OCI-LY7 (cell line): ENCODE data around the gene CNP. TPM values are rescaled to one million over a fixed set of nuclear protein-coding genes. Genes with fewer than 3 reads are reported as not detected.

ENCODE experiments used
- BruUV-seq: library from RNA; stranded (reverse); fragments of 400-500 nt; replicated peaks from 2 replicates; lab custom pipeline; 2021; lab: Mats Ljungman, UMichigan
- CTCF ChIA-PET: fragments of 300-600 bp; sonication (Branson Sonifier 250); formaldehyde crosslinking; loops from one replicate; lab custom pipeline; 2022; ENCODE audit warnings: antibody characterized with exemption; ENCODE audit not compliant: unreplicated experiment; lab: Charles Lee
- POLR2A ChIA-PET: fragments of 300-600 bp; sonication (Branson Sonifier 250); formaldehyde crosslinking; loops from one replicate; lab custom pipeline; 2022; ENCODE audit warnings: antibody characterized with exemption; lab: Charles Lee
- DNase-seq: peaks from one replicate; pipeline ENCODE4 v3.0.0-alpha.2; 2015; ENCODE audit warnings: low spot score
- H2AFZ ChIP-seq: fragments of 200-600 bp; sonication (generic), shearing (Covaris generic); 2 replicates; pipeline ENCODE4 v1.6.1; 2014; ENCODE audit warnings: mild to moderate bottlenecking, antibody characterized with exemption, low read length, moderate library complexity
- H3K27ac ChIP-seq: fragments of 200-600 bp; sonication (generic); 2 replicates; pipeline ENCODE4 v1.5.1; 2014; ENCODE audit warnings: mixed run types, low read depth, mild to moderate bottlenecking, moderate library complexity, low read length, inconsistent platforms; ENCODE audit not compliant: poor library complexity, severe bottlenecking
- H3K36me3 ChIP-seq: fragments of 200-600 bp; sonication (generic); 2 replicates; pipeline ENCODE4 v1.6.1; 2014; ENCODE audit warnings: mild to moderate bottlenecking, antibody characterized with exemption, low read length, moderate library complexity, mixed read lengths; ENCODE audit not compliant: insufficient read depth
- H3K4me1 ChIP-seq: fragments of 200-600 bp; sonication (generic); 2 replicates; pipeline ENCODE4 v1.5.1; 2014; ENCODE audit warnings: mild to moderate bottlenecking, low read length; ENCODE audit not compliant: insufficient read depth, poor library complexity, severe bottlenecking
- H3K4me2 ChIP-seq: fragments of 200-600 bp; sonication (generic); 2 replicates; pipeline ENCODE4 v1.6.1; 2014; ENCODE audit warnings: mild to moderate bottlenecking, low read length
- H3K4me3 ChIP-seq: fragments of 200-600 bp; sonication (generic); 2 replicates; pipeline ENCODE4 v1.5.1; 2014; ENCODE audit warnings: mild to moderate bottlenecking, low read depth, low read length; ENCODE audit not compliant: poor library complexity, severe bottlenecking
- H3K79me2 ChIP-seq: fragments of 200-600 bp; sonication (generic); 2 replicates; pipeline ENCODE4 v1.6.1; 2016; ENCODE audit warnings: low read depth, mild to moderate bottlenecking, low read length, moderate library complexity, mixed read lengths; ENCODE audit not compliant: insufficient read depth
- H3K9me2 ChIP-seq: fragments of 200-600 bp; sonication (generic); 2 replicates; pipeline ENCODE4 v1.6.1; 2016; ENCODE audit warnings: mild to moderate bottlenecking, low read length, mixed read lengths; ENCODE audit not compliant: insufficient read depth
- H3K9me3 ChIP-seq: fragments of 200-600 bp; sonication (generic); 2 replicates; pipeline ENCODE4 v1.6.1; 2014; ENCODE audit warnings: mild to moderate bottlenecking, mixed run types, low read length, mixed read lengths
- H4K20me1 ChIP-seq: fragments of 200-600 bp; sonication (generic); 2 replicates; pipeline ENCODE4 v1.6.1; 2014; ENCODE audit warnings: mild to moderate bottlenecking, antibody characterized with exemption, low read length, moderate library complexity, mixed read lengths; ENCODE audit not compliant: insufficient read depth
- EZH2phosphoT487 ChIP-seq: fragments of 200-600 bp; sonication (generic); IDR thresholded peaks from 2 replicates; pipeline ENCODE4 v1.6.1; 2018; ENCODE audit warnings: low read depth, borderline replicate concordance, mild to moderate bottlenecking, mixed run types, antibody characterized with exemption, low read length, moderate library complexity, mixed read lengths
- intact Hi-C: fragments of 100-400 bp; cut with micrococcal nuclease; formaldehyde crosslinking; loops from one replicate; pipeline ENCODE4 v1.10.0; 2022; ENCODE audit not compliant: unreplicated experiment
- total RNA-seq, 2 experiments: library from RNA; depleted of rRNA in 1 of 2; stranded (reverse); fragments of >200 nt in 1 of 2; shearing (Covaris generic) in 1 of 2; gene quantifications; 2 replicates each; pipeline ENCODE4 v1.2.3, GENCODE V29; 2014 to 2022
- TF ChIP-seq, protein P1 (sequence below): fragments of 200-600 bp; sonication (generic); conservative IDR thresholded peaks from 2 replicates; pipeline ENCODE4 v1.5.1; 2014; ENCODE audit warnings: mild to moderate bottlenecking, antibody characterized with exemption, low read length, moderate library complexity, mixed read lengths

The CNP gene
- total RNA-seq, 2 experiments from 2014 or later: 34.1 to 50.6 TPM

DNA sequence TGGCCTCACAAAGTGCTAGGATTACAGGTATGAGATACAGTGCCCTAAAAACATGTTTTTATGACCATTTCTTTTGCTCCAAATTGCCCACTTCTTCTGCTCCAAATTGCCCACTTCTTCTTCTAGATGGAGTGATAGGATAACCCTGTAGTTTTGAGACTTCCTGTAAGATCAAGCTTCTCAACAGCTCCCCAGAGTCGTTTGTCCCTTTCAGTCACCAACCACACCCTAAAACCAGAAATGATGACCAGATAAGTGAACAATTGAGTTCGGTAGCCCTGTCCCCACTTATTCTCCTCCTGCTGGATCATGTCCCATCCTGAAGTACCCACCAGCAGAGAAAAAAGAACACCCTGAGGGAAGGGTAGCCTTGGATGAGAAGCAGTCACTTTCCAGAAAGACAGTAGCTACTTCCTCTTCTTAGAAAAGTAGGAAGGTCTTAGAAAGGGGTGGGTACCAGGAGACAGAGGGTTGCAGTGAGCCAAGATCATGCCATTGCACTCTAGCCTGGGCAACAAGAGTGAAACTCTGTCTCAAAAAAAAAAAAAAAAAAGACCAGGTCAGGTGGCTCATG is 33.7 kb upstream of the CNP start:
- no peak overlapping the region for H3K27ac ChIP-seq
- H3K9me3 ChIP-seq: no peaks in the 10 kb centered on the region
- no peaks in the 10 kb centered on the region for H3K9me2 ChIP-seq
- TF ChIP-seq, protein P1, sequence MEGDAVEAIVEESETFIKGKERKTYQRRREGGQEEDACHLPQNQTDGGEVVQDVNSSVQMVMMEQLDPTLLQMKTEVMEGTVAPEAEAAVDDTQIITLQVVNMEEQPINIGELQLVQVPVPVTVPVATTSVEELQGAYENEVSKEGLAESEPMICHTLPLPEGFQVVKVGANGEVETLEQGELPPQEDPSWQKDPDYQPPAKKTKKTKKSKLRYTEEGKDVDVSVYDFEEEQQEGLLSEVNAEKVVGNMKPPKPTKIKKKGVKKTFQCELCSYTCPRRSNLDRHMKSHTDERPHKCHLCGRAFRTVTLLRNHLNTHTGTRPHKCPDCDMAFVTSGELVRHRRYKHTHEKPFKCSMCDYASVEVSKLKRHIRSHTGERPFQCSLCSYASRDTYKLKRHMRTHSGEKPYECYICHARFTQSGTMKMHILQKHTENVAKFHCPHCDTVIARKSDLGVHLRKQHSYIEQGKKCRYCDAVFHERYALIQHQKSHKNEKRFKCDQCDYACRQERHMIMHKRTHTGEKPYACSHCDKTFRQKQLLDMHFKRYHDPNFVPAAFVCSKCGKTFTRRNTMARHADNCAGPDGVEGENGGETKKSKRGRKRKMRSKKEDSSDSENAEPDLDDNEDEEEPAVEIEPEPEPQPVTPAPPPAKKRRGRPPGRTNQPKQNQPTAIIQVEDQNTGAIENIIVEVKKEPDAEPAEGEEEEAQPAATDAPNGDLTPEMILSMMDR: no peak
- no peak for TF ChIP-seq EZH2phosphoT487
- no peaks in the 10 kb centered on the region for H3K36me3 ChIP-seq
- H3K79me2 ChIP-seq: peaks cover 7% of the 10 kb centered on the region; the same call in 1 of the 2 replicates
- ChIA-PET POLR2A (interaction anchor here (0.9 to 1.7 kb wide), 2 partner anchors 13 to 15 kb away, joined by 3 to 4 read pairs; partner anchors contain the start of gene ACLY), CTCF (no interaction called here)
- no peak overlapping the region for H2AFZ ChIP-seq
- no peaks in the 10 kb centered on the region for H4K20me1 ChIP-seq
- BruUV-seq: no TSS peak
- no peak overlapping the region for H3K4me3 ChIP-seq
- H3K4me2 ChIP-seq: no peak overlapping the region
- intact Hi-C loops: no loop called here
- DNase-seq: no peak
- H3K4me1 ChIP-seq: peaks cover 30% of the 10 kb centered on the region

- ChIA-PET CTCF (no interaction called here), POLR2A (no interaction called here)
- BruUV-seq: no TSS peak
- no peak for DNase-seq
- no peaks in the 10 kb centered on the region for H3K9me2 ChIP-seq
- H3K9me3 ChIP-seq: no peaks in the 10 kb centered on the region
- H3K4me1 ChIP-seq: peaks cover 27% of the 10 kb centered on the region
- H3K36me3 ChIP-seq: no peaks in the 10 kb centered on the region
- intact Hi-C loops: no loop called here
- H3K4me3 ChIP-seq: no peak overlapping the region
- H4K20me1 ChIP-seq: no peaks in the 10 kb centered on the region
- H3K27ac ChIP-seq: no peak overlapping the region
- H2AFZ ChIP-seq: no peak overlapping the region
- TF ChIP-seq, protein P1: no peak
- no peak for TF ChIP-seq EZH2phosphoT487
- H3K4me2 ChIP-seq: no peak overlapping the region
- no peaks in the 10 kb centered on the region for H3K79me2 ChIP-seq
Measured at GRCh38 chr17:41935641-41936040, 31.0 kb upstream of the CNP start.
